Left ventricle myocardium inferior (tissue), 1 donor: ENCODE data around the gene PBX1. TPM values are rescaled to one million over a fixed set of nuclear protein-coding genes. Genes with fewer than 3 reads are reported as not detected.
A peak's percentile ranks its signal among the peaks of the same experiment; 100 is the strongest.

Experiments
- DNase-seq: peaks from one replicate; pipeline ENCODE4 v3.0.0-alpha.2; 2020
- H3K27ac ChIP-seq: fragments of 200-600 bp; replicated peaks from 2 replicates; pipeline ENCODE4 v1.8.0; 2021
- H3K27me3 ChIP-seq: fragments of 200-600 bp; 2 replicates; pipeline ENCODE4 v1.8.0; 2021; ENCODE audit warnings: low read depth
- H3K36me3 ChIP-seq: fragments of 200-600 bp; 2 replicates; pipeline ENCODE4 v1.8.0; 2021
- H3K4me1 ChIP-seq: fragments of 200-600 bp; 2 replicates; pipeline ENCODE4 v1.8.0; 2021
- H3K4me3 ChIP-seq: fragments of 200-600 bp; 2 replicates; pipeline ENCODE4 v1.8.0; 2021; ENCODE audit warnings: mild to moderate bottlenecking, moderate library complexity
- H3K9me3 ChIP-seq: fragments of 200-600 bp; replicated peaks from 2 replicates; pipeline ENCODE4 v1.8.0; 2021
- intact Hi-C: fragments of 100-400 bp; cut with micrococcal nuclease; formaldehyde crosslinking; loops from one replicate; pipeline ENCODE4 v1.11.0; 2022
- total RNA-seq: library from RNA; stranded (reverse); fragmentation: NEBNext Ultra II Directional; extraction: Animal tissue kit (Norgen Biotek cat#: 25700); gene quantifications from one replicate; pipeline ENCODE4 v1.2.1, GENCODE V29; 2021
- TF ChIP-seq, protein P1 (sequence below): fragments of 200-600 bp; IDR thresholded peaks from 2 replicates; pipeline ENCODE4 v1.8.0; 2021; ENCODE audit warnings: antibody characterized with exemption, mild to moderate bottlenecking, borderline replicate concordance
- donor health status: DM: no; HTN: yes; CAD: no; lungs with severe emphysema.

PBX1 gene
- total RNA-seq, 1 donor from 2014 or later: 73.2 TPM

DNA sequence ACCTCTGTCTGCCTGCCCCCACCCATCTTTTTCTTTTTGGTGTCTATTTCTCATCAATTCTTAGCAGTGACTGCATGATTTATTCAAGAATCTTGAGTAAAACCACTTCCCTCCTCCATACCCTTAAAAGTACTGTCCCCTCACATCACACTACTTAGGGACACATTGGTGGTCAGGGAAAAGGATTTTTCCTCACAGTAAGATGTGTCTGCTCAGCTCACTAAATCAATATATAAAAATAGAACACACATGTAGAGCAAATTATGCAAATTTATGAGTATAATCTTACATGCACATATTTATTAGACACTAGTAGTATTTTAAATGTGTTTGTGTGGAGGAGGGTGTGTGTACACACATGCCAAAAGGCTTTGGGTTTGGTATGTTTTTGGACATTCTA, 202.0 kb downstream of the PBX1 start:
- Histone ChIP-seq H3K9me3 (no peaks in the 10 kb centered on the region), H3K27me3 (no peaks in the 10 kb centered on the region), H3K4me3 (no peak overlapping the region), H3K27ac (peak overlapping the region; percentile 55), H3K4me1 (peaks cover 56% of the 10 kb centered on the region), H3K36me3 (no peaks in the 10 kb centered on the region)
- DNase-seq: no peak
- TF ChIP-seq, protein P1, sequence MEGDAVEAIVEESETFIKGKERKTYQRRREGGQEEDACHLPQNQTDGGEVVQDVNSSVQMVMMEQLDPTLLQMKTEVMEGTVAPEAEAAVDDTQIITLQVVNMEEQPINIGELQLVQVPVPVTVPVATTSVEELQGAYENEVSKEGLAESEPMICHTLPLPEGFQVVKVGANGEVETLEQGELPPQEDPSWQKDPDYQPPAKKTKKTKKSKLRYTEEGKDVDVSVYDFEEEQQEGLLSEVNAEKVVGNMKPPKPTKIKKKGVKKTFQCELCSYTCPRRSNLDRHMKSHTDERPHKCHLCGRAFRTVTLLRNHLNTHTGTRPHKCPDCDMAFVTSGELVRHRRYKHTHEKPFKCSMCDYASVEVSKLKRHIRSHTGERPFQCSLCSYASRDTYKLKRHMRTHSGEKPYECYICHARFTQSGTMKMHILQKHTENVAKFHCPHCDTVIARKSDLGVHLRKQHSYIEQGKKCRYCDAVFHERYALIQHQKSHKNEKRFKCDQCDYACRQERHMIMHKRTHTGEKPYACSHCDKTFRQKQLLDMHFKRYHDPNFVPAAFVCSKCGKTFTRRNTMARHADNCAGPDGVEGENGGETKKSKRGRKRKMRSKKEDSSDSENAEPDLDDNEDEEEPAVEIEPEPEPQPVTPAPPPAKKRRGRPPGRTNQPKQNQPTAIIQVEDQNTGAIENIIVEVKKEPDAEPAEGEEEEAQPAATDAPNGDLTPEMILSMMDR: no peak
- intact Hi-C loops: no loop called here

DNA sequence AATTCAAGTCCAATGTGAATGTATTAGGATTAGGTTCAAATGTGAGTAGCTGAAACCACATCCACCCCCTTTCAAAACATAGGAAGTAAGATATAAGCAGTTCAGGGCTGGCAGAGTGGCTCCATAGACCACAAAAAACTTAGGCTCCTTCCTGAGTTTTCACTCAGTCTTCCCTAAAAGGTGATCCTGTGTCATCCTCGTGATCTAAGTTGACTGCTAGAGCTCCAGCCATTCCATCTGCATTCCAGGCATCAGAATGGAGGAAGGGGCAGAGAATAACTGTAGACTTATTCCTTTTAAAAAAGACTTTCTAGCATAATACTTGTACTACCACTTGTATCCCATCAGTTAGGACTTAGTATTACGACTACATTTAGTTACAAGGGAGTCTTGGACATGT, 204.1 kb downstream of the PBX1 start:
- DNase-seq: no peak
- Histone ChIP-seq H3K27ac (no peak overlapping the region), H3K4me1 (peaks cover 72% of the 10 kb centered on the region)

DNA sequence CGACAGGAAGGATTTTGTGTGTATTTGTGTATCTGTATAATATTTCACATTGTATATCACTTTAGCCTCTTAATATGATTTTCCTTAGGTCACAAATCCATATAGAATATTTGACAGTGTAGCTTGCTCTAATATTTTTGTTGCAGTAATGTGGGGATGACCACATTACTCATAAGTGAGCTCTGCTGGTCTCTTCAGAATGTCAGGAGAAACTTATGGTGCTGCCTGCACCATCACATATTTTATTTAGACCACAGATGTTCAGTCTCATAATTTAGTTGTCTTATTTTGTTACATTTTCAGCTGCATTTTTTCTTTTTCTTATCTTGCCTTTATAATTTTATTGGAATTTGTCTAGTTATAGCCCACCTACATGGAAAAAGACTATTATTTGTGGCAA, 205.3 kb downstream of the PBX1 start:
- H3K27me3 ChIP-seq: no peaks in the 10 kb centered on the region
- H3K4me3 ChIP-seq: no peak overlapping the region
- H3K9me3 ChIP-seq: no peaks in the 10 kb centered on the region
- peaks cover 70% of the 10 kb centered on the region for H3K4me1 ChIP-seq
- TF ChIP-seq, protein P1: no peak
- H3K36me3 ChIP-seq: no peaks in the 10 kb centered on the region
- H3K27ac ChIP-seq: peak overlapping the region; percentile 67
- no peak for DNase-seq
- intact Hi-C loops: no loop called here

More for the DNA sequence above, 204.1 kb downstream of the PBX1 start:
- Histone ChIP-seq H3K4me3 (no peak overlapping the region), H3K36me3 (no peaks in the 10 kb centered on the region), H3K27me3 (no peaks in the 10 kb centered on the region), H3K9me3 (no peaks in the 10 kb centered on the region)
- TF ChIP-seq, protein P1: no peak
- intact Hi-C loops: no loop called here

DNA sequence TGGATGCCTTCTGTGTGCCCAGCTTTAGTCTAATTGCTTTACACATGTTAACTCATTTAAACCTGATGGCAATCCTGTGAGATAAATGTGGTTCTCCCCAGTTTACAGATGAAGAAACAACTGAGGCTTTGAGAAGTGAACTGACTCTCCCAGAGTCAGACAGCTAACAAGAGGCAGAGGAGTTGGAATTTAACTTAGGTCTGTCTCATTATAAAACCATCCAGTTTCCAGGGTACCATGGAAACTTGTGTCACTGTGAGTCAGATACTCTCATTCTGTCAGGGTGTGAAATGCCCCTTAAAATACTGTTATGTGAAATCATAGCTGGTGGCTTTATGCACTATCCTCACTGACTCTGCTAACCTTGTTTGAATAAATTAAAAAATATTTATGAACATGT, 206.6 kb downstream of the PBX1 start:
- peak overlapping the region; percentile 67 for H3K27ac ChIP-seq
- DNase-seq: no peak
- no peaks in the 10 kb centered on the region for H3K9me3 ChIP-seq
- no peaks in the 10 kb centered on the region for H3K36me3 ChIP-seq
- TF ChIP-seq, protein P1: no peak
- no peaks in the 10 kb centered on the region for H3K27me3 ChIP-seq
- H3K4me3 ChIP-seq: no peak overlapping the region
- peaks cover 67% of the 10 kb centered on the region for H3K4me1 ChIP-seq
- intact Hi-C loops: no loop called here

DNA sequence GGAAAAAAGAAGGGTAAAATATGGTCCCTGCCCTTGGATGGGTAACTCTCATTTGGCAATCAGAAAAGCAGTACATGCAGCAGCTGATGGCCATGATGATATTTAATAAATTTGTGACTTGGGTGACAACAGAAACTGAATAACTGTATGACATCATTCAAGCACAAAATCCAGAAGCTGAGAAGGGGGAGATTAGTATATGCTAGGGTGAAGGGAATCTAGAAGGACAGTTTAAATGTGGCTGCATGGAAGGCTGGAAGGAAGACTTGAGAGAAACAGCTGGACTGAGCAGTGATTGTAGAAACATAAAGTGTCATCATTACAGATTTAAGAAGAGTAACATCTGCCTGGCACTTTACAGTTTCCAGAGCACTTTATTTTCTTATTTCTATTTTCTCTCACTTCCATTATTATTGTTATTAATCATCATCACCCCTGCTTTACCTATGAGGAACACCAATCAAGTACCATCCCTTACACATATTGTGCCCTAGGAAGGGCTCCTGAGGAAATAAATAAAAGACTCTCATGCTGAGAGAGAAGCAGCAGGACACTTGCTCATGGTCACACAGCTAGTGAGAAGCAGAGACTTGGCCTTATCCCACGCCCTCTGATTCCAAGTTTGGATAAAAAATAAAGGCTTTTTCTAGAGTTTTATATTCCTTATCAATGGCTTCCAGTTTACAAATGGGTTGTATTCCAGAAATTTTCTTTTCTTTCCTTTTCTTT, 207.2 kb downstream of the PBX1 start:
- Histone ChIP-seq H3K4me1 (peaks cover 67% of the 10 kb centered on the region), H3K9me3 (no peaks in the 10 kb centered on the region), H3K4me3 (no peak overlapping the region), H3K36me3 (no peaks in the 10 kb centered on the region), H3K27ac (peak overlapping the region; percentile 67), H3K27me3 (no peaks in the 10 kb centered on the region)
- intact Hi-C loops: no loop called here
- TF ChIP-seq, protein P1: no peak
- DNase-seq: no peak
